ENCODE data around the gene LDB3.

LDB3 gene

DNA sequence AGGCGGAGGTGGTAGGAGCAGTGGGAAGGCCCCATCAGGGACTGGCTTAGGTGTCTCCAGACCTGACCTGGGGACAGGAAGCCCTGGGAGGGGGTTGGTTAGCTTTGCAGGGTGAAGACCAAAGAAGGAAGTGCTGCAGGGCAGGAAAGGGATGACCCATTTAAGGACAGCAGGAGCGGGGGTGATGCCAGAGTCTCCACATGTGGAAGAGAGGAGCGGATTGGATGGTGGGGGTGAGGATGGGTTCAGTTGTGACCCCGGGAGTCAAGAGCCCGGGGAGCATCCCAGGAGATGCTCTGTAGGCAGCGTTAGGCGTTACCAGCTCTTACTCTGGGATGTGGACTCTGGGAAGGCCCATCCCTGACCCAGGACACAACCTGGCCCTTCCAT, 3.1 kb upstream of the LDB3 start:
- no peak for DNase-seq

GRCh38 chr10:86665868-86666267, 2.4 kb upstream of the LDB3 start:
- no peak for DNase-seq

- no peak for DNase-seq
These were observed 1.8 kb upstream of the LDB3 start for GRCh38 chr10:86666538-86666937.

DNA sequence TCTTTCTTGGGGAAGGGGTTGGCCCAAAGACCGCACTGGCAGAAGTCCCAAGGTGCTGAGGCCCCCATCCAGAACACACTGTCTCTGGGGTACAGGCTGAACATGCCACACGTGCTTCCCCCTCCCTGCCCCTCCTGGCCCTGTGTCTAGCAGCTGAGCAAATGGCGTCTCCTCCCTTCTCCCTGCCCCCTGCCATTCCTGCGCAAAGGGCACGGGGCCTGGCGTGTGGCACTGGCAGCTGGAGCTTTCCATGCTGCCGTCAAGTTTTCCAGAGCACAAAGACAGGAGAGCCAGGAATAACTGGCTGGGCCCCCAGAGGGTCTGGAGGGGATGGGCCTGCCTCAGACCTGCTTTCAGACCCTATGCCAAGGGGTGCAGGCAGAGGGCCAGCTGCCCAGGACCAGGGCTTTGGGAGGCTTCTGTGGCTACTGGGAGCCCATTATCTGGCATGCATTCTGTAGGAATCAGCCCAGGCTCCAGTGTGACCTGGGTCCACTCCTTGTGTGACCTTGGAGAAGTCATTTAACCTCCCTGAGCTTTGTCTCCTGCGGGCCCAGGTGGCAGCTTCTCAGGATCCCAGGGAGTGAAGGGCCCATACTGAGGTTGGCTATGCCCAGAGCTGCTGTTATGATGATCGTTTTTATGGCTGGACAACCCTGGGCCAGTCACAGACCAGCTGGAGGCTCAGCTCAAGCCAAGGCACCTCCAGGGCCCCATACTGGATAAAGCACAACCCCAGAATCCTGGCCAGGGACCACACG, 710 bp upstream of the LDB3 start:
- no peak for DNase-seq

DNA sequence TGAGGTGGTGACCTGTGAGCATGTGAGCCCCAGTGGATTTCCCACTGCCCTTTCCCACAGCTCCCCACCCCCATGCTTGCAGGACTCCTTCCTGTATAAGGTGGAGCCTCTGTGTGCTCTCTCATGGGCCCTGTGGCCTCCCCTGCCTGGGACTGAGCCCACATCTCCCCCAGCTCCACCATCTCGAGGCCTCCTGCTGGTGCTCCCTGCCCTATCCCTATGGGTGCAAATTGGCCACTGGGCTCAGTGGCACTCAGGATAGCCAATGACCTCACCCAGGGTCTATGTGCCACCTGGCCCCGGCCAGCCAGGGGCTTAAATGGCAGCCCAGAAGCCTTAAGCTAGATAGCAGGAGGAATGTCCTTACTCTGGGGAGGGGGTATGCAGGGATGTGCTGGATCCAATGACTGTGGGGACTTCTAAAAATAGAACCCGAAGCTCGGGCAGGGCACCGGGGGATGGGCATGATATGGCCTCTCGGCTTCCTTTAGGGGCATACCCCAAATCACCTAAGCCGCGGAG, 2.0 kb downstream of the LDB3 start:
- no peak for DNase-seq

DNA sequence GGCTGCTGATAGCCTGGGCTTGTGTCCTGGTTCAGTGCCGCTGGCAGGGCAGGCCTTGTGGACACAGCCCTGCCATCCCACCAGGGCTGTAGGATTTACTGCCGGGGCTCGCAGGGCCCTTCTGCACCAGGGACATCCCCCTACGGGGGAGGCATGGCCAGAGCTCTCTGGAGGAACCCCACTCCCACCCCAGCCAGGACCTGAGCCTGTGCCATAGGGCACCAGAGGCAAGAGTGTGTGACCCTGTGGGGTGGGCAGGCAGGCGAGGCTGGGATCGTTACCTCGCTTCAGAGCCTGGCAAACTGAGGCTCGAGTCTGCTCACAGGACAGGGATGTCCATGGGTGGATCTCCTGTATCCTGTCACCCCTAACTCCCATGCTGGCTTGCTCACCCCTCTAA, 2.6 kb downstream of the LDB3 start:
- no peak for DNase-seq

- DNase-seq: no peak
These were observed 3.1 kb downstream of the LDB3 start for GRCh38 chr10:86671419-86671818.

- no peak for DNase-seq
These were observed 3.8 kb downstream of the LDB3 start for GRCh38 chr10:86671985-86672710.

DNA sequence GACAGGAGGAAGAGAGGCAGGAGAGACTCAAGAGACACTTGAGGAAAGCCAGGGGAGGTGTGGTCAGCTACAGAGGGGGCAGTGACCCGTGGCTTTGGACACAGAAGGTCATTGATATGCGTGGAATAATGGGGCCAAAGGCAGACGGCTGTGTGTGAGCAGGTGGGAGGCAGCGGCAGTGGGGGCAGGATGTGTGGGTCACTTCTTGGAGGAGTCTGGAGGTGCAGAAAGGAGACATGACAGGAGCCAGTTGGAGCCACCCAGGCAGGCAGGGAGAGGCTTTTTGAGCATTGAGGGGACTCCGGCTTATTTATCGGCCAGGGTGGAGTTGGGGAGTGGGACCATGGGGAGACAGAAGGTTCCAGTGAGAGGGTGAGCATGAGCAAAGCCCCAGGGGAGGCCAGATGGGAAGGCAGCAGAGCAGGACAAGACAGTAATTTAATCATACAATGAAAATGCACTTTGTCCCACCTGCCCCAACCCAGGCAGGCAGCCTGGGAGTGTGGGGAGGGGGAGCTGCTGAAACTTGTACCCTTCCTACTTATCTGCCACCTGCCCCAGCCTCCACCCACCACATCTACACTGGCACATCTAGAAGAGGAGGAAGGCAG, 5.0 kb downstream of the LDB3 start:
- DNase-seq: peak in 1 of 2 experiments; percentile 34

- peak in 1 of 2 experiments; percentile 34 for DNase-seq
These were observed 5.7 kb downstream of the LDB3 start for GRCh38 chr10:86673827-86674581.

- no peak for DNase-seq
These were observed 6.6 kb downstream of the LDB3 start for GRCh38 chr10:86674912-86675311.

- no peak for DNase-seq
These were observed 9.1 kb downstream of the LDB3 start for GRCh38 chr10:86677374-86677773.

GRCh38 chr10:86678999-86679792, 10.9 kb downstream of the LDB3 start:
- DNase-seq: no peak

- no peak for DNase-seq
These were observed 12.7 kb downstream of the LDB3 start for GRCh38 chr10:86681047-86681446.

DNA sequence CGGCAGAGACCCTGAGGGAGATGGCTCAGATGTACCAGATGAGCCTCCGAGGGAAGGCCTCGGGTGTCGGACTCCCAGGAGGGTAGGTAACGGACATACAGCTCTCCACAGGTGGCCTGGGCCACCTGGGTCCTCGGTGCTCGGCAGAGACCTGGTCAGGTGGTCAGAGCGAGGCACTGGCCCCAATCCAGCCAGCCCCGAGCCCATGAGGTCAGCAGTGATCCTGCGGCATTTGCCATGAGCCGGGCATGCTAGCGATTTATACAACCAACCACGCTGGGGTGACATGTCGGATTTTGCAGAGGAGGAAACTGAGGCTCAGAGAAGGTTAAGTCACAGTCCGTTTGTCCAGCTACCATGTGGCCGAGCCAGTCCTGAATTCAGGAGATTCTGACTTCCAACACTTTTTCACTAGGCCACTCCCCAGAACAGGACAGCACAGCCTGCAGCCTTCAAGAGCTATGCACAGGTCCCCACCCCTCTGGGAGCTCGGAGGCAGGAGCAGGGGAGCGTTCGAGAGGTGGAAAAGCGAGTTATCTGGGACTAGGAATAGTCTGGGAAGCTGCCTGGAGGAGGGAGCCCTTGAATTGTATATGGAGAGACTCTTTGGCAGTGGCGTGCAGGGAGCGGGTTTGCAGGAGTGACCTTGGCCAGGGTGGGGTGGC, 13.5 kb downstream of the LDB3 start:
- DNase-seq: no peak

- no peak for DNase-seq
These were observed 14.4 kb downstream of the LDB3 start for GRCh38 chr10:86682675-86683074.

- no peak for DNase-seq
These were observed 16.2 kb downstream of the LDB3 start for GRCh38 chr10:86684331-86685097.

- DNase-seq: no peak
These were observed 17.1 kb downstream of the LDB3 start for GRCh38 chr10:86685416-86685815.

GRCh38 chr10:86685893-86686632, 17.8 kb downstream of the LDB3 start:
- no peak for DNase-seq

DNA sequence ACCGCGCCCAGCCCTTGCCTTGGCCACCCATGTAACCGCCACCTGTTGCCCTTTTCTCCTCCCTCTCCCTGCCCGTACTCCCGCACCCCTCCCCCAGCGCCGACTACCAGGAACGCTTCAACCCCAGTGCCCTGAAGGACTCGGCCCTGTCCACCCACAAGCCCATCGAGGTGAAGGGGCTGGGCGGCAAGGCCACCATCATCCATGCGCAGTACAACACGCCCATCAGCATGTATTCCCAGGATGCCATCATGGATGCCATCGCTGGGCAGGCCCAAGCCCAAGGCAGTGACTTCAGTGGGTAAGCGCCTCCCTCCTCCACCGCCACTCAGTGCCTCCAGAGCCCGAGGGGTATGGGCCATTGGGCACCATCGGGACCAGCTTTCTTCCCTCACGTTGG, 18.7 kb downstream of the LDB3 start:
- DNase-seq: no peak
